ENCODE data around the gene ICA1. TPM values are rescaled to one million over a fixed set of nuclear protein-coding genes. Genes with fewer than 3 reads are reported as not detected.
"Not testable (repeated sequence)": the region's sequence is repeated elsewhere in the genome, so short reads cannot be mapped to it uniquely, and the experiment has no call there.

Gene ICA1
- total RNA-seq, 1 experiment from 2014 or later = not detected

DNA sequence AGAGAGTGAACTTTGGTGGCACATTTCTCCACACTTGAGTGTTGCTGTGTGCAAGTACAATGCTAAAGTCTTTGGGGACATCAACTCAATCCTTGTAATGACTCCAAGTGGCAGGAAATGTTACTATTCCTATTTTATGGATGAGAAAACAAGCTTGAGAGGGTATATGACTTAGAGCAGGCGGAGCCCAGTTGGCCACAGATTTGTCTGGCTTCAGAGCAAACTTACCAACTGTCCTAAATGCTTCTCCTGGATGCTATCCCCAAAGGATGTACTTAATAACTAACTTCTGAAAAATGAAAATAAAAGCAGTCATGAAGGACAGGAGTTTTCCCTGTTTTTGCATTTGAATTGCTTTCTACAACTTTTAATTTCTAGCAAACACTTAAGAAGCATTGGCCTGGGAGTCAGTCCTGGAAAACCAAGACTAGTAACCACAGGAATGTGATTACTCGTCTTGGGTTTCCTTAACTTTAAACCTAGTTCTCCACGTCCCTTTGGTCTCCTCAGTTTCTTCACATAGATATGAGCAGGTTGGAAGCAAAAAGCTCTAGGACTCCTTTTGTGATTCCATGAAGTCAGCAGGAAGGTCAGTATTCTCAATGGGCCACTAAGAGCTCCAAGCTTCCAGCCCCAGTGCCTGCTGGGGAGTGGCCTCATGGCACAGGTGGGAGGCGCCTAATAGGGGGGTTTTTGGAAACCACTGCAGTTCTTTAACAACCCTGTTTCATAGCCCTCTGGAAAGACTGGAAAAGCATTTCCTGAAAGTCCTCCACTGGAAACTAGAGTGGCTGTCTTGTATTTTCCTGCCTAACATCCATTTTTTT is 152.6 kb downstream of the ICA1 start:
- CTCF ChIA-PET = no interaction called here
- intact Hi-C loops (cut with micrococcal nuclease; ENCODE audit: unreplicated experiment) = no loop called here
- no peaks in the 10 kb centered on the region for H3K9me3 ChIP-seq (ENCODE audit: low read depth, low read length, poor library complexity, severe bottlenecking)
- H3K27me3 ChIP-seq (replicated peaks; ENCODE audit: insufficient read depth, low read depth, low read length, poor library complexity) = no peaks in the 10 kb centered on the region
- BruUV-seq (replicated peaks) = no TSS peak
- TF ChIP-seq, protein P1, sequence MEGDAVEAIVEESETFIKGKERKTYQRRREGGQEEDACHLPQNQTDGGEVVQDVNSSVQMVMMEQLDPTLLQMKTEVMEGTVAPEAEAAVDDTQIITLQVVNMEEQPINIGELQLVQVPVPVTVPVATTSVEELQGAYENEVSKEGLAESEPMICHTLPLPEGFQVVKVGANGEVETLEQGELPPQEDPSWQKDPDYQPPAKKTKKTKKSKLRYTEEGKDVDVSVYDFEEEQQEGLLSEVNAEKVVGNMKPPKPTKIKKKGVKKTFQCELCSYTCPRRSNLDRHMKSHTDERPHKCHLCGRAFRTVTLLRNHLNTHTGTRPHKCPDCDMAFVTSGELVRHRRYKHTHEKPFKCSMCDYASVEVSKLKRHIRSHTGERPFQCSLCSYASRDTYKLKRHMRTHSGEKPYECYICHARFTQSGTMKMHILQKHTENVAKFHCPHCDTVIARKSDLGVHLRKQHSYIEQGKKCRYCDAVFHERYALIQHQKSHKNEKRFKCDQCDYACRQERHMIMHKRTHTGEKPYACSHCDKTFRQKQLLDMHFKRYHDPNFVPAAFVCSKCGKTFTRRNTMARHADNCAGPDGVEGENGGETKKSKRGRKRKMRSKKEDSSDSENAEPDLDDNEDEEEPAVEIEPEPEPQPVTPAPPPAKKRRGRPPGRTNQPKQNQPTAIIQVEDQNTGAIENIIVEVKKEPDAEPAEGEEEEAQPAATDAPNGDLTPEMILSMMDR (conservative IDR thresholded peaks at IDR 0.05; ENCODE audit: low read depth, low read length) = no peak
- no peak for TF ChIP-seq EZH2 (IDR thresholded peaks at IDR 0.05; ENCODE audit: borderline replicate concordance, low read depth, low read length, poor library complexity, severe bottlenecking)
- H3K27ac ChIP-seq (ENCODE audit: low read depth, low read length, poor library complexity, severe bottlenecking) = no peak overlapping the region
- no peak overlapping the region for H3K4me3 ChIP-seq (ENCODE audit: low read depth, low read length, poor library complexity, severe bottlenecking)
- H3K36me3 ChIP-seq (ENCODE audit: insufficient read depth, low read length, poor library complexity, severe bottlenecking) = no peaks in the 10 kb centered on the region
- H3K4me1 ChIP-seq (ENCODE audit: insufficient read depth, low read length, poor library complexity, severe bottlenecking) = peaks cover 6% of the 10 kb centered on the region
- DNase-seq (ENCODE audit: low spot score) = no peak
- POLR2A ChIA-PET (ENCODE audit: low non-redundant PET) = no interaction called here

DNA sequence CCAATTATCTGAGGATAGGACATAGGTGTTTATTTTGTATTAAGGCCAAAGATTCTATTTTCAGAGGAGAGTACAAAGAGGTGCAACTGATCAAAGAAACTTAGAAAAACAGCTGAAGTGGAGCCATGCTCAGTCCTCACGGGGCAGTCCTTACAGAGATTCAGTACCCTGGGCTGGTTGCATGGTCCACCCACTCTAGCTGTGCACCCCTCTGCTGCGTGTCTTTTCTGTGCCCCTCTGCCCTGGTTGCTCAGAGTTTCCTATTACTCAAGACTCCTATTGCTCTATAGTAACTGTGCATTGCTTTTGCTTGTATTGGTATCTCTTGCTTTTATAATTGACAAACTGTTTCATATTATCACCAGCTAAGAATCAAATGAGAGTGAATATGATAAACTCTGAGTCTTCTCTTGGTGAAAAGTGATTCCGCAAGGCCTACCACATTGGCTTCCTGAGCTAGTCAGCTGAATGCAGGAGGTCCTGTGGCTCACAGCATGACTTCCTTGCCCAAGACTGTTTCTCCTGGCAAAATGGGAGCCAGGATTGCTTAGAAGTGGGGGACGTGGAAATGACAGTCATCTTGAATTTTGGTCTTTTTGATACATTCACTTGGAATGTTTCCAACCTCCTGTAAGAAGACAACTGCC is 156.4 kb downstream of the ICA1 start:
- Histone ChIP-seq H3K36me3 (ENCODE audit: insufficient read depth, low read length, poor library complexity, severe bottlenecking) (no peaks in the 10 kb centered on the region), H3K27me3 (replicated peaks; ENCODE audit: insufficient read depth, low read depth, low read length, poor library complexity) (no peaks in the 10 kb centered on the region), H3K9me3 (ENCODE audit: low read depth, low read length, poor library complexity, severe bottlenecking) (no peaks in the 10 kb centered on the region), H3K4me1 (ENCODE audit: insufficient read depth, low read length, poor library complexity, severe bottlenecking) (peaks cover 6% of the 10 kb centered on the region), H3K27ac (ENCODE audit: low read depth, low read length, poor library complexity, severe bottlenecking) (no peak overlapping the region), H3K4me3 (ENCODE audit: low read depth, low read length, poor library complexity, severe bottlenecking) (no peak overlapping the region)
- POLR2A ChIA-PET (ENCODE audit: low non-redundant PET) = no interaction called here
- BruUV-seq (replicated peaks) = no TSS peak
- no peak for TF ChIP-seq EZH2 (IDR thresholded peaks at IDR 0.05; ENCODE audit: borderline replicate concordance, low read depth, low read length, poor library complexity, severe bottlenecking)
- TF ChIP-seq, protein P1 (conservative IDR thresholded peaks at IDR 0.05; ENCODE audit: low read depth, low read length) = no peak
- intact Hi-C loops (cut with micrococcal nuclease; ENCODE audit: unreplicated experiment) = no loop called here
- CTCF ChIA-PET = no interaction called here
- peak; percentile 55 for DNase-seq (ENCODE audit: low spot score)

GRCh38 chr7:8103282-8103681 is 158.7 kb downstream of the ICA1 start:
- ChIA-PET POLR2A (ENCODE audit: low non-redundant PET) (no interaction called here), CTCF (no interaction called here)
- intact Hi-C loops (cut with micrococcal nuclease; ENCODE audit: unreplicated experiment) = no loop called here

DNA sequence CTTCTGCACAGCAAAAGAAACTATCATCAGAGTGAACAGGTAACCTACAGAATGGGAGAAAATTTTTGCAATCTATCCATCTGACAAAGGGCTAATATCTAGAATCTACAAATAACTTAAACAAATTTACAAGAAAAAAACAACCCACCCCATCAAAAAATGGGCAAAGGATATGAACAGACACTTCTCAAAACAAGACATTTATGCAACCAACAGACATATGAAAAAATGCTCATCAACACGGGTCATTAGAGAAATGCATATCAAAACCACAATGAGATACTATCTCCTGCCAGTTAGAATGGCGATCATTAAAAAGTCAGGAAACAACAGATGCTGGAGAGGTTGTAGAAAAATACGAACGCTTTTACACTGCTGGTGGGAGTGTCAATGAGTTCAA is 160.7 kb downstream of the ICA1 start:
- H3K9me3 ChIP-seq (ENCODE audit: low read depth, low read length, poor library complexity, severe bottlenecking); H3K36me3 ChIP-seq (ENCODE audit: insufficient read depth, low read length, poor library complexity, severe bottlenecking); H3K27me3 ChIP-seq (replicated peaks; ENCODE audit: insufficient read depth, low read depth, low read length, poor library complexity); CTCF ChIA-PET; DNase-seq (ENCODE audit: low spot score); H3K4me1 ChIP-seq (ENCODE audit: insufficient read depth, low read length, poor library complexity, severe bottlenecking); H3K4me3 ChIP-seq (ENCODE audit: low read depth, low read length, poor library complexity, severe bottlenecking); BruUV-seq (replicated peaks); POLR2A ChIA-PET (ENCODE audit: low non-redundant PET); H3K27ac ChIP-seq (ENCODE audit: low read depth, low read length, poor library complexity, severe bottlenecking); intact Hi-C loops (cut with micrococcal nuclease; ENCODE audit: unreplicated experiment): not testable (repeated sequence)

More at GRCh38 chr7:8103282-8103681, 158.7 kb downstream of the ICA1 start:
- Histone ChIP-seq H3K27me3 (replicated peaks; ENCODE audit: insufficient read depth, low read depth, low read length, poor library complexity) (no peaks in the 10 kb centered on the region), H3K36me3 (ENCODE audit: insufficient read depth, low read length, poor library complexity, severe bottlenecking) (no peaks in the 10 kb centered on the region), H3K27ac (ENCODE audit: low read depth, low read length, poor library complexity, severe bottlenecking) (no peak overlapping the region), H3K9me3 (ENCODE audit: low read depth, low read length, poor library complexity, severe bottlenecking) (no peaks in the 10 kb centered on the region), H3K4me3 (ENCODE audit: low read depth, low read length, poor library complexity, severe bottlenecking) (no peak overlapping the region), H3K4me1 (ENCODE audit: insufficient read depth, low read length, poor library complexity, severe bottlenecking) (peaks cover 6% of the 10 kb centered on the region)
- DNase-seq (ENCODE audit: low spot score) = no peak
- no TSS peak for BruUV-seq (replicated peaks)
- no peak for TF ChIP-seq EZH2 (IDR thresholded peaks at IDR 0.05; ENCODE audit: borderline replicate concordance, low read depth, low read length, poor library complexity, severe bottlenecking)
- TF ChIP-seq, protein P1 (conservative IDR thresholded peaks at IDR 0.05; ENCODE audit: low read depth, low read length) = no peak

Measured in A673 (cell line).